ENCODE results near the gene TJP2. TPM values are rescaled to one million over a fixed set of nuclear protein-coding genes. Genes with fewer than 3 reads are reported as not detected.

TJP2 gene
- 3.3 to 5.9 TPM (median 4.7 TPM) in 5 replicates for total RNA-seq (2022; extraction: Qiagen RNA extraction; ENCODE audit: low read depth)

DNA sequence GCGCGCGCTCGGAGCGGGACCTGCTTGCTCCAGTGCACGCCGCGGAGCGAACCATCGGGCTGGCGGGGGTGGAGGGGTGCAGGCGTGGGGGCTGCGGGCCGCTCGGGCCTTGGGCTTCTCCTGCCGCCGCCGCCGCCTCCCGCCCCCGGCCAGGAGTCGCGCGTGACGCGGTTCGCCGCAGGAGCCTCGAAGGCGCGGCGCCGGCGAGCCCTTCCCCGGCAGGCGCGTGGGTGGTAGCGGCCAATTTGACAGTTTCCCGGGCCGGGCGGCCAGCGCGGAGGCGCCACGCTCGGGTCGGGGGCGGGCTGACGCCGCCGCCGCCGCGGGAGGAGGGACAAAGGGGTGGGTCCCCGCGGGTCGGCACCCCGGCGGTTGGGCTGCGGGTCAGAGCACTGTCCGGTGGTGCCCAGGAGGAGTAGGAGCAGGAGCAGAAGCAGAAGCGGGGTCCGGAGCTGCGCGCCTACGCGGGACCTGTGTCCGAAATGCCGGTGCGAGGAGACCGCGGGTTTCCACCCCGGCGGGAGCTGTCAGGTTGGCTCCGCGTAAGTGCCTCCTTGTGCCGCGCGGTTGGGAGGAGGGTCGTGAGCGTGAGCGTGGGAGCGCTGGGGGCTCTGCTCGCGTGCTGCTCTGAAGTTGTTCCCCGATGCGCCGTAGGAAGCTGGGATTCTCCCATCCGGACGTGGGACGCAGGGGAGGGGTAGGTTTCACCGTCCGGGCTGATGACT lies at the start of gene TJP2:
TSS of gene TJP2 (plus strand) at position 387 of the 725 bp plus-strand sequence. CDS start at position 483, 96 bp downstream.

Other genes with a start within 250 kb of the TJP2 start
- gene PRKACG, start 160.2 kb upstream of the TJP2 start, total RNA-seq (2022; extraction: Qiagen RNA extraction; ENCODE audit: low read depth): not detected in 5 replicates
- 25.1 to 33.6 TPM (median 29.3 TPM) in 5 replicates for gene FXN, start 138.5 kb upstream of the TJP2 start, total RNA-seq (2022; extraction: Qiagen RNA extraction; ENCODE audit: low read depth)
- 0.28 to 0.71 TPM (median 0.49 TPM) in 5 replicates for gene ENTREP1, start 150.9 kb downstream of the TJP2 start, total RNA-seq (2022; extraction: Qiagen RNA extraction; ENCODE audit: low read depth)

Measured in A549 treated with RU486 at 1 μM for 4 hours (cell line).